Breast epithelium (tissue), 4 donors: Measurements from ENCODE around the gene RECQL5. TPM values are rescaled to one million over a fixed set of nuclear protein-coding genes. Genes with fewer than 3 reads are reported as not detected.

Experiments
- DNase-seq, 2 donors: peaks; one replicate each; pipeline ENCODE4 v3.0.0-alpha.2; 2019; ENCODE audit warnings: low spot score in 2 of 2
- H3K27ac ChIP-seq, 2 donors: fragments of 200-600 bp; sonication (generic) in 1 of 2; one replicate each; pipeline ENCODE4 v1.5.1; 2016 to 2019; ENCODE audit warnings: mild to moderate bottlenecking in 1 of 2
- H3K27me3 ChIP-seq, 2 donors: fragments of 200-600 bp; sonication (generic) in 1 of 2; one replicate each; pipeline versions ENCODE4 v1.5.1 to v1.6.0; 2017 to 2019; ENCODE audit warnings: control low read depth in 1 of 2, mild to moderate bottlenecking in 1 of 2
- H3K36me3 ChIP-seq: fragments of 200-600 bp; one replicate; pipeline ENCODE4 v1.5.1; 2019
- H3K4me1 ChIP-seq, 2 donors: fragments of 200-600 bp; sonication (generic); one replicate each; pipeline ENCODE4 v1.5.1; 2016 to 2019; ENCODE audit warnings: control low read depth in 1 of 2
- H3K4me3 ChIP-seq, 3 donors: fragments of 200-600 bp; sonication (generic); 1 replicate in 2 of 3; 2 replicates in 1 of 3; pipeline ENCODE4 v1.5.1; 2016 to 2019; ENCODE audit warnings: mild to moderate bottlenecking in 3 of 3, moderate library complexity in 2 of 3
- H3K9me3 ChIP-seq, 2 donors: fragments of 200-600 bp; sonication (generic) in 1 of 2; one replicate each; pipeline ENCODE4 v1.5.1; 2016 to 2019; ENCODE audit warnings: control low read depth in 1 of 2
- POLR2A ChIP-seq: fragments of 450-650 bp; IDR thresholded peaks from one replicate; pipeline ENCODE4 v1.6.1; 2016; ENCODE audit warnings: antibody characterized with exemption, mild to moderate bottlenecking, moderate library complexity
- POLR2AphosphoS5 ChIP-seq, 3 donors: sonication (generic); formaldehyde crosslinking; IDR thresholded peaks; one replicate each; pipeline ENCODE4 v1.6.1; 2017; ENCODE audit warnings: antibody characterized with exemption in 3 of 3
- intact Hi-C: fragments of 100-400 bp; cut with DNase I; formaldehyde crosslinking; loops from one replicate; pipeline ENCODE4 v1.15.1; 2023; ENCODE audit warnings: low total_unique reads
- total RNA-seq, 3 donors: library from RNA; depleted of rRNA; stranded (reverse); fragments of >200 nt; gene quantifications; one replicate each; pipeline ENCODE4 v1.1.0, GENCODE V29; 2016
- TF ChIP-seq, protein P1 (sequence below), 3 donors: fragments of 450-650 bp; IDR thresholded peaks; one replicate each; pipeline ENCODE4 v1.5.1; 2016 to 2017; ENCODE audit warnings: antibody characterized with exemption in 3 of 3, mild to moderate bottlenecking in 3 of 3, moderate library complexity in 3 of 3

The RECQL5 gene
- total RNA-seq, 3 donors from 2014 or later: 10.7 to 22.8 (median 14.1) TPM

DNA sequence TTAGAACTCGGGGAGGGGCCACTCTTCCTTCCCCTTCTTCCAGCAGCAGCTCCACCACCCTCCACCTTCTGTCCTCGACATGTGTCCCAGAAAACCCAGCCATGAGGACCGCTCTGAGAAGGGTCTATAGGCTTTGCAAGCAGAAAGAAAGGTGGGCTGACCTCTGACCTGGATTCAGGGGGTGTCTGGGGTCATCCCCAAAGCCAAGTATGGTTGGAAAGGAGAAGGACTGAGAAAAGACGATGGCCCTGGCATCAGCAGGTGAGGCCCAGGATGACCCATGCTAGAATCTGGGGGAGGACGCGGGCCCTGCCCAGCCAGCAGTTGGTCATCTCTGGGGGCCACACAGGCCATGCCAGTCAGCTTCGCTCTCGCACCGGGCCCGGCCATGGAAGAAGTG lies 39.9 kb downstream of the RECQL5 start:
- no peaks in the 10 kb centered on the region for H3K9me3 ChIP-seq
- H3K27me3 ChIP-seq: no peaks in the 10 kb centered on the region
- no peak overlapping the region for H3K27ac ChIP-seq
- H3K36me3 ChIP-seq: peaks cover 11% of the 10 kb centered on the region
- H3K4me1 ChIP-seq: no peaks in the 10 kb centered on the region
- no peak overlapping the region for H3K4me3 ChIP-seq
- no peak for DNase-seq
- intact Hi-C loops: no loop called here
- no peak for TF ChIP-seq POLR2A
- no peak for TF ChIP-seq POLR2AphosphoS5 (IDR thresholded peaks at IDR 0.05)
- TF ChIP-seq, protein P1, sequence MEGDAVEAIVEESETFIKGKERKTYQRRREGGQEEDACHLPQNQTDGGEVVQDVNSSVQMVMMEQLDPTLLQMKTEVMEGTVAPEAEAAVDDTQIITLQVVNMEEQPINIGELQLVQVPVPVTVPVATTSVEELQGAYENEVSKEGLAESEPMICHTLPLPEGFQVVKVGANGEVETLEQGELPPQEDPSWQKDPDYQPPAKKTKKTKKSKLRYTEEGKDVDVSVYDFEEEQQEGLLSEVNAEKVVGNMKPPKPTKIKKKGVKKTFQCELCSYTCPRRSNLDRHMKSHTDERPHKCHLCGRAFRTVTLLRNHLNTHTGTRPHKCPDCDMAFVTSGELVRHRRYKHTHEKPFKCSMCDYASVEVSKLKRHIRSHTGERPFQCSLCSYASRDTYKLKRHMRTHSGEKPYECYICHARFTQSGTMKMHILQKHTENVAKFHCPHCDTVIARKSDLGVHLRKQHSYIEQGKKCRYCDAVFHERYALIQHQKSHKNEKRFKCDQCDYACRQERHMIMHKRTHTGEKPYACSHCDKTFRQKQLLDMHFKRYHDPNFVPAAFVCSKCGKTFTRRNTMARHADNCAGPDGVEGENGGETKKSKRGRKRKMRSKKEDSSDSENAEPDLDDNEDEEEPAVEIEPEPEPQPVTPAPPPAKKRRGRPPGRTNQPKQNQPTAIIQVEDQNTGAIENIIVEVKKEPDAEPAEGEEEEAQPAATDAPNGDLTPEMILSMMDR (IDR thresholded peaks at IDR 0.05): no peak

DNA sequence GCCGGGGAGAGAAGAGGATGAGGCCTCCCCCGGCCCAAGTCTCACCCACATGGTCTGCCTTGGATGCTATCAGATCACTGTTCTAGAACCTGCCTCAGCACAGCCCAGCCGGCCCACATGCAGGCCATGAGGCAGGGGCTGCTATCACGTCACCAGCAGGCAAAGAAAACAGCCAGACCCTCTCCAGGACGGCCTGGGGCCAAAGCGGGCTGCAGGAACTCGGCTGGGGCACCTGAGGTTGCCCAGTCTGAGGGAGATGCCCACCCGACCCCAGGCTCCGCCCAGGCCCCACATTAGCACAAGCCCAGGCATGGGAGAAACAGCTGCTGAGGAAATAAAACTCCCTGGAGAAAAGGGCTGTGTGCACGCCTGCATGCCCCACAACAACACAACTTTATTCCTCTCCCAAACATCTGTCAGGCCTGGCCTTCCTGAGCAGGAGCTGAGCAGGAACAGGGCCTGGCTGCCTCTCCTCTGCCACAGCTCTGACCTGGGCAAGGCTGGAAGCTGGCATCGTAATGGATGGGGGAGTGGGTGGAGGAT lies 40.4 kb downstream of the RECQL5 start:
- Histone ChIP-seq H3K36me3 (peaks cover 11% of the 10 kb centered on the region), H3K4me1 (no peaks in the 10 kb centered on the region), H3K27ac (no peak overlapping the region), H3K9me3 (no peaks in the 10 kb centered on the region), H3K4me3 (no peak overlapping the region), H3K27me3 (no peaks in the 10 kb centered on the region)
- DNase-seq: no peak
- TF ChIP-seq POLR2A (no peak), POLR2AphosphoS5 (IDR thresholded peaks at IDR 0.05) (no peak)
- TF ChIP-seq, protein P1 (IDR thresholded peaks at IDR 0.05): no peak
- intact Hi-C loops: no loop called here

DNA sequence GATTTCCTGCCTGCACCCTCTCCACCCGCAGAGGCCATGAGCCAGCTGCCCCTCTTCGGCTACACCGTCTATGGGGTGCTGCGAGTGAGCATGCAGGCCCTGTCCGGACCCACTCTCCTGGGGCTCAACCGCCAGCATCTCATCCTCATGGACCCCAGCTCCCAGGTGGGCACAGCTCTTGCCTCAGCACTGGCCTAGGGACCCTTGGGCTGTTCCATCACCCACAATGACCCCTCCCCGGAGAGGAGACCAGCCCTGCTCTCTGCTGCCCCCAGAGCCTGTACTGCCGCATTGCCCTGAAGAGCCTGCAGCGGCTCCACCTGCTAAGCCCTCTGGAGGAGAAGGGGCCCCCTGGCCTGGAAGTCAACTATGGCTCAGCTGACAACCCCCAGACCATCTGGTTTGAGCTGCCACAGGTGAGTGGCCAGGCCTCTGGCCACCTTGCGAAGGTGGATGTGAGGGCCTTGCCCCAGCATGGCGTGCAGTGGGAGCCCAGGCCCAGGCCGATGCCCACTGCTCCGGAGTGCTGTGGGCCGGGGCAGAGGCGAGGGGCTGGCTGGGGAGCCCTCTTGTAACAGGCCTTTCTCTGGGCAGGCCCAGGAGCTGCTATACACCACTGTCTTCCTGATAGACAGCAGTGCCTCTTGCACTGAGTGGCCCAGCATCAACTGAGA lies 41.0 kb downstream of the RECQL5 start:
- Histone ChIP-seq H3K27ac (no peak overlapping the region), H3K27me3 (no peaks in the 10 kb centered on the region), H3K36me3 (peaks cover 11% of the 10 kb centered on the region), H3K4me3 (no peak overlapping the region), H3K9me3 (no peaks in the 10 kb centered on the region), H3K4me1 (no peaks in the 10 kb centered on the region)
- TF ChIP-seq POLR2A (no peak), POLR2AphosphoS5 (IDR thresholded peaks at IDR 0.05) (no peak)
- TF ChIP-seq, protein P1 (IDR thresholded peaks at IDR 0.05): peak in 1 of 3 donors; percentile 22
- intact Hi-C loops: no loop called here
- DNase-seq: no peak

DNA sequence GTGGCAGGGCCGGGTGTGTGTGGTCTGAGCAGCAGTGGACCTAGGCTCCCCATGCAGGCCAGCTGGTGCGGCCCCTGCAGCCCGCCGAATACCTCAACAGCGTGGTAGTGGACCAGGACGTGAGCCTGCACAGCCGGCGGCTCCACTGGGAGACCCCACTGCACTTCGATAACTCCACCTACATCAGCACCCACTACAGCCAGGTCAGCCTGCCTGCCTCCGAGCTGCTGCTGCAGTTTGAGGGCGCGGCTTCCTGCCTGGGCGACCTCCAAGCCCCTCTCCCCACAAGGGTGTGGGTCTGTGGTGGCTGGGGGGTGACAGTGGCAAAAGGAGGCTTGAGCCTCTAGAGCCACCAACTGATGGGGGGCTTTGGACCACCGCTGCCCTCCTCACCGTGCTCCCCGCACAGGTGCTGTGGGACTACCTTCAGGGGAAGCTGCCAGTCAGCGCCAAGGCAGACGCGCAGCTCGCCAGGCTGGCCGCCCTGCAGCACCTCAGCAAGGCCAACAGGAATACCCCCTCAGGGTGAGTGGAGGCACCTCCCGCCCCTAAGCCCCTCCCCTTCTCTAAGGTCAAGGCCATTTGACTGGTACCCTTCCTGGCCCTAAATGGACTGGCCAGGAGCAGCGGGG lies 42.1 kb downstream of the RECQL5 start:
- intact Hi-C loops: no loop called here
- Histone ChIP-seq H3K4me3 (no peak overlapping the region), H3K36me3 (peaks cover 11% of the 10 kb centered on the region), H3K27me3 (no peaks in the 10 kb centered on the region), H3K9me3 (no peaks in the 10 kb centered on the region), H3K27ac (no peak overlapping the region), H3K4me1 (no peaks in the 10 kb centered on the region)
- no peak for TF ChIP-seq POLR2A
- DNase-seq: no peak

DNA sequence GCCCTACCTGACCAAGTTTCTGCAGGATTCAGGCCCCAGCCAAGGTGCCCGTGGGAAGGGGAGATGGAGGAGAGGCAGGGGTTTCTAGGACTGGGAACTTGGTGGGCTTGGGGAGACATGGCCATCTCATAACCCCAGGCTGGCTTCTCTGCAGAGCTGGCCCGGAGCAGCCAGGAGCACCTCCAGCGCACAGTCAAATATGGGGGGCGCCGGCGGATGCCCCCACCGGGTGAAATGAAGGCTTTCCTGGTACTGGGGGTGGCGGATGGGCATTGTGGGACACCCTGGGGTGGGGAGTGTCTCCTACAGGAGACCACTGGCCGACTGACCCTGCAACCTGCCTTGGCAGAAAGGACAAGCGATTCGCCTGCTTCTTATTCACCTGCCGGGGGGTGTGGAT lies 42.9 kb downstream of the RECQL5 start:
- TF ChIP-seq POLR2A (no peak), POLR2AphosphoS5 (IDR thresholded peaks at IDR 0.05) (no peak)
- TF ChIP-seq, protein P1 (IDR thresholded peaks at IDR 0.05): no peak
- Histone ChIP-seq H3K27me3 (no peaks in the 10 kb centered on the region), H3K27ac (no peak overlapping the region), H3K4me3 (no peak overlapping the region), H3K9me3 (no peaks in the 10 kb centered on the region), H3K36me3 (peaks cover 11% of the 10 kb centered on the region), H3K4me1 (no peaks in the 10 kb centered on the region)
- no peak for DNase-seq
- intact Hi-C loops: no loop called here
